Measurements from ENCODE around the gene TSEN54.

TSEN54 gene

DNA sequence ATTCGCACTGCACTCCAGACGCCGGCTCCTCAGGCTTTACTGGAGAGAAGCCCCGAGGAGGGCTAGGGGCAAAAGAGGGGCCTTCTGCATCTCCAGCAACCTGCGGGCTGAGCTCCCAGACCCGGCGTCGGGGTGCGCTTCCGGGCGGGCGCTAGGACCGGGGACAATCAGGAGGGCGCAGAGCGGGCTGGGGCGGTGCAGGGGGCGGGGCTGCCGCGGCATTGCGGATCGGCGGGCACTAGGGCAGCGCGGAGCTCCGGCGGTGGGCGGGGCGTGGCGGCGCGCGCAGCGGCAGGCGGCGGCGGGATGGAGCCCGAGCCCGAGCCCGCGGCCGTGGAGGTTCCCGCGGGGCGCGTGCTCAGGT is at the start of gene TSEN54:
Gene TSEN54 (plus strand): TSS at position 274 of the 364 bp plus-strand sequence. CDS start 33 bp downstream, at position 307.
- TF ChIP-seq ZFX (IDR thresholded peaks at IDR 0.05; ENCODE audit: borderline replicate concordance) (no peak), CTCF (IDR thresholded peaks at IDR 0.05) (no peak)
- H3K27ac ChIP-seq = peak within 1 kb of the TSS; percentile 89

- TF ChIP-seq ZFX (IDR thresholded peaks at IDR 0.05; ENCODE audit: borderline replicate concordance) = no peak
- no peak for TF ChIP-seq CTCF (IDR thresholded peaks at IDR 0.05)
- no peak overlapping the region for H3K27ac ChIP-seq
These were observed 48.0 kb upstream of the TSEN54 start for GRCh38 chr17:75468291-75468754.

DNA sequence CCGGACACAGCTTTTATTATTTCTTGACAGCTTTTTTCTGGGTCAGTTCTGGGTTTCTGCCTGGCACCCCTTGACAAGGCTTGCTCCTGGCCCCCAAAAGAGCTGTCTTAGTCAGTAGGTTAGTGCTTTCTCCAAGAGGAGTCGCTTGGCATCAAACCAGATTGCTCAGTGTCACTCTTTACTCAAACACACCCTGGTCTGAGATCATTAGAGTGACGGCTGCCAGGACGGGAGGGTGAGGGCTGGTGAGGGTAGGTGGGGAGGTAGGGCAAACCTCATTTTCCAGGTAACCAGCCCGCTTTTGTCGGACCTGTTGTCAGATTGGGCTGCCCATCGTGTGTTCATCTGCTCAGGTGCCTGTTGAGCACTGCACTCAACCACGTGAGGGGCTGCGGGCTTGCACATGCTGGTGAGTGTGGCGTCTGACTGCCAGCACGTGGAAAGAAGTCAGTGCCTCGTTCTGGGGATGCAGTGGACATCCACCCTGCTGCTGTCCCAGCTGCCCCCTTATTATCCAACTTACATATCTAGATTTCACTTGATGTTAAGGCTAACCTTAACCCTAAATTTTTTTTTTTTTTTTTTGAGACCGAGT is 47.5 kb upstream of the TSEN54 start:
- TF ChIP-seq ZFX (IDR thresholded peaks at IDR 0.05; ENCODE audit: borderline replicate concordance) (no peak), CTCF (IDR thresholded peaks at IDR 0.05) (no peak)
- no peak overlapping the region for H3K27ac ChIP-seq

GRCh38 chr17:75471207-75471606 is 45.1 kb upstream of the TSEN54 start:
- TF ChIP-seq ZFX (IDR thresholded peaks at IDR 0.05; ENCODE audit: borderline replicate concordance) = no peak
- no peak for TF ChIP-seq CTCF (IDR thresholded peaks at IDR 0.05)

DNA sequence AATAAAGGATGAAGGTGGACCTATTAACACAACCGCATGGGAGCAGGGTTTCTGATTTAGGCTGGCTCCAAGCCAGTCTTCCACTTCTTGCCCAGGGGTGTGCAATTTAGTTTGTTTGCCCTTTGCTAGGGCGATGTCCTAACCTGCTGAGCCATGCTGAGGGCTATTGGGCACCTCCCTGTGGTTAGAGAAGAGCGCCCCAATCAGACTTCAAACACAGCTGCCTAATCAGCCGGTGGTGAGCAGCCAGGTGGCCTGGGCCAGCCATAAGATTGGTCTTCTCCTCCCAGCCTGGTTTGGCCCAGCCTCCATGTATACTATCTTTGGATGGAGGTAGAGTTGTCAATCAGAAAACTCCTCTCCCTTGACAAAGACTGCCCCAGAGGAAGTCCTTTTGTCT is 44.2 kb upstream of the TSEN54 start:
- H3K27ac ChIP-seq = no peak overlapping the region

More at GRCh38 chr17:75471207-75471606, 45.1 kb upstream of the TSEN54 start:
- no peak overlapping the region for H3K27ac ChIP-seq

DNA sequence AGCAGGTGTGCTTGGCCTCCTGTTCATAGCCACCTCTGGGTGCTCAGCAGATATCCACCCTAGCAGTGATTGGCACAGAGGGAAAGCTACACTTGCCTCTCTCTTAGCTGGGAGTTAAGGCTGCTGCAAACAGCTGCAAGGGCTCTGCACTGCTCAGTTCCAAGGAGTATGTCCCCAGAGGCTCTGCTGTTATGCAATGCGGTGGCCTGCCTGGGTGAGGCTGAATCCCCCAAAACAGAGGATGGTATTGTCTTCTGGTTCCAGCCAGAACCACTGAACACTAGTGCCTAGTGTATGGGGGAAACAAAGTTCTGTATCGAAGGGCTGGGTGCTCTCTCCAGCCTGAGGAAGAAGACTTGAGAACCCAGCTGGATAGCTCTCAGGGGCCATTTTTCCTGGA is 43.1 kb upstream of the TSEN54 start:
- no peak for TF ChIP-seq ZFX (IDR thresholded peaks at IDR 0.05; ENCODE audit: borderline replicate concordance)
- no peak for TF ChIP-seq CTCF (IDR thresholded peaks at IDR 0.05)
- H3K27ac ChIP-seq = no peak overlapping the region

More for the DNA sequence above, 44.2 kb upstream of the TSEN54 start:
- TF ChIP-seq ZFX (IDR thresholded peaks at IDR 0.05; ENCODE audit: borderline replicate concordance) = no peak
- TF ChIP-seq CTCF (IDR thresholded peaks at IDR 0.05) = no peak

DNA sequence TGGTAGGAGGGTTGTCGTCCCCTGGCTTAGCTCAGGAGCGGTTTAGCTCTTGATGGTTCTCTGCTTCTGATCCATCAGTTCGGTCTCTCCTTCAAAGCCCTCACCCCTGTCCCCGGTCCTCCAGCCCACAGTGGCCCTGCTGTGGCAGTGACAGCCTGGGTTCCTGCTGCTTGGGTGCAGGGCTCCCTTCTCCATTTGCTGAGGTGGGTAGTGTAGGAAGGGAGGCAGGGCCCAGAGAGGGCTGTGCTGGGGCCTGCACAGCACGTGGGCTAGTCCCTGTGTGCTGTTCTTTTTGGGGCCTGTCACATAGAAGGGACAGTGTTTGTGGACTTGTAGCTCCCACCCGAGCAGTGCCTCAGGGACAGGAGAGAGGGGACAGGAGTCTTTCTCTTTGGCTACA is 41.6 kb upstream of the TSEN54 start:
- no peak overlapping the region for H3K27ac ChIP-seq
- no peak for TF ChIP-seq ZFX (IDR thresholded peaks at IDR 0.05; ENCODE audit: borderline replicate concordance)
- no peak for TF ChIP-seq CTCF (IDR thresholded peaks at IDR 0.05)

All from 22Rv1 (cell line).